Prostate gland (tissue), 2 donors: ENCODE measurements around the gene EML3.
"Not testable (repeated sequence)": the region's sequence is repeated elsewhere in the genome, so short reads cannot be mapped to it uniquely, and the experiment has no call there.

ENCODE experiments used
- POLR2AphosphoS5 ChIP-seq: sonication (generic); formaldehyde crosslinking; IDR thresholded peaks from one replicate; pipeline ENCODE4 v1.6.1; 2017; ENCODE audit warnings: antibody characterized with exemption
- TF ChIP-seq, protein P1 (sequence below), 4 experiments: fragments of 200-600 bp in 2 of 4; fragments of 450-650 bp in 2 of 4; sonication (generic) in 2 of 4; IDR thresholded peaks; 1 replicate in 3 of 4; 2 replicates in 1 of 4; pipeline ENCODE4 v1.5.1; 2016 to 2019; ENCODE audit warnings: antibody characterized with exemption in 4 of 4, mild to moderate bottlenecking in 2 of 4, moderate library complexity in 2 of 4

DNA sequence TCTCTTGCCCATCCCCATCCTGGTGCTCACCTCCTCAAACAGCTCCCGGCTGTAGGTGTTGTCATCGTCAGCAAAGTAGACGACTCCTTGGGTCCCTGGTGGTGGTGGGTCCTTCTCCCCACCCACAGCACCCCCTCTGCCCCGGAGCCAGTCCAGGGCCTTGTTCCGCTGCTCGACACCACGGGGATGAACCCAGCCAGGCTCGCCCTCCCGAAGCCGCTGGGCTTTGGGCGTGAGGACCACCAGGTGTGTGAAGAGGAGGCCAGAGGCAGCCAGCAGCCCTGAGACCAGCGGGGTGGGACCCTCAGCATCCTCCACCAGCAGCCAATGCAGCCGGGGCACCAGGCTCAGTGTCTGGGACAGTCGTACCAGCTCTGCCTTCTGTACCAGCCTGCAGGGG, 4.4 kb upstream of the EML3 start:
- TF ChIP-seq, protein P1, sequence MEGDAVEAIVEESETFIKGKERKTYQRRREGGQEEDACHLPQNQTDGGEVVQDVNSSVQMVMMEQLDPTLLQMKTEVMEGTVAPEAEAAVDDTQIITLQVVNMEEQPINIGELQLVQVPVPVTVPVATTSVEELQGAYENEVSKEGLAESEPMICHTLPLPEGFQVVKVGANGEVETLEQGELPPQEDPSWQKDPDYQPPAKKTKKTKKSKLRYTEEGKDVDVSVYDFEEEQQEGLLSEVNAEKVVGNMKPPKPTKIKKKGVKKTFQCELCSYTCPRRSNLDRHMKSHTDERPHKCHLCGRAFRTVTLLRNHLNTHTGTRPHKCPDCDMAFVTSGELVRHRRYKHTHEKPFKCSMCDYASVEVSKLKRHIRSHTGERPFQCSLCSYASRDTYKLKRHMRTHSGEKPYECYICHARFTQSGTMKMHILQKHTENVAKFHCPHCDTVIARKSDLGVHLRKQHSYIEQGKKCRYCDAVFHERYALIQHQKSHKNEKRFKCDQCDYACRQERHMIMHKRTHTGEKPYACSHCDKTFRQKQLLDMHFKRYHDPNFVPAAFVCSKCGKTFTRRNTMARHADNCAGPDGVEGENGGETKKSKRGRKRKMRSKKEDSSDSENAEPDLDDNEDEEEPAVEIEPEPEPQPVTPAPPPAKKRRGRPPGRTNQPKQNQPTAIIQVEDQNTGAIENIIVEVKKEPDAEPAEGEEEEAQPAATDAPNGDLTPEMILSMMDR (IDR thresholded peaks at IDR 0.05): not testable (repeated sequence)
- TF ChIP-seq POLR2AphosphoS5: not testable (repeated sequence)
